Measurements from ENCODE around the gene CD180. TPM values are rescaled to one million over a fixed set of nuclear protein-coding genes. Genes with fewer than 3 reads are reported as not detected.

Gene CD180
- total and polyA plus RNA-seq, 9 of the 15 experiments (the other 6 are each of a cell fraction or from before 2014, with no cell fraction given) = 0.01 to 0.07 TPM; not detected in 7

GRCh38 chr5:67206929-67207328, 10.3 kb upstream of the CD180 start (continued):
- TF ChIP-seq JUN (IDR thresholded peaks at IDR 0.05; ENCODE audit: borderline replicate concordance, low read depth, low read length) (peak; percentile 30; the same call in 1 of the 2 replicates), JUN (CRISPR knock-in tag; IDR thresholded peaks at IDR 0.05; ENCODE audit: borderline replicate concordance) (no peak), MITF (IDR thresholded peaks at IDR 0.05) (no peak), ZBTB49 (CRISPR knock-in tag; IDR thresholded peaks at IDR 0.05; ENCODE audit: borderline replicate concordance) (no peak), KDM2B (CRISPR knock-in tag; IDR thresholded peaks at IDR 0.05) (no peak), L3MBTL2 (IDR thresholded peaks at IDR 0.05) (peak; percentile 42; the same call in 1 of the 2 replicates), ZNF609 (CRISPR knock-in tag; IDR thresholded peaks at IDR 0.05; ENCODE audit: borderline replicate concordance) (no peak), KDM5B (IDR thresholded peaks at IDR 0.05; ENCODE audit: insufficient replicate concordance, low read depth, low read length) (no peak), YBX1 (IDR thresholded peaks at IDR 0.05) (no peak), IFI16 (CRISPR knock-in tag; IDR thresholded peaks at IDR 0.05) (no peak), TOE1 (IDR thresholded peaks at IDR 0.05; ENCODE audit: borderline replicate concordance) (no peak), TOE1 (CRISPR knock-in tag; IDR thresholded peaks at IDR 0.05; ENCODE audit: borderline replicate concordance, low read depth) (no peak), CBFA2T2 (conservative IDR thresholded peaks at IDR 0.05) (peak; percentile 83), ATF7 (IDR thresholded peaks at IDR 0.05) (peak; percentile 61; the same call in 1 of the 2 replicates), CTBP1 (IDR thresholded peaks at IDR 0.05; ENCODE audit: borderline replicate concordance) (peak; percentile 89), ZBTB7A (IDR thresholded peaks at IDR 0.05; ENCODE audit: borderline replicate concordance, control insufficient read depth, low read depth, low read length) (no peak), SMAD4 (CRISPR knock-in tag; conservative IDR thresholded peaks at IDR 0.05) (peak; percentile 58; the same call in 1 of the 2 replicates), NCOR1 (IDR thresholded peaks at IDR 0.05) (peak; percentile 74)

Measured in K562 (cell line).